ENCODE measurements around the gene NLRP10. TPM values are rescaled to one million over a fixed set of nuclear protein-coding genes. Genes with fewer than 3 reads are reported as not detected.

Gene NLRP10
- total RNA-seq, 1 experiment from 2014 or later: 0.36 TPM

DNA sequence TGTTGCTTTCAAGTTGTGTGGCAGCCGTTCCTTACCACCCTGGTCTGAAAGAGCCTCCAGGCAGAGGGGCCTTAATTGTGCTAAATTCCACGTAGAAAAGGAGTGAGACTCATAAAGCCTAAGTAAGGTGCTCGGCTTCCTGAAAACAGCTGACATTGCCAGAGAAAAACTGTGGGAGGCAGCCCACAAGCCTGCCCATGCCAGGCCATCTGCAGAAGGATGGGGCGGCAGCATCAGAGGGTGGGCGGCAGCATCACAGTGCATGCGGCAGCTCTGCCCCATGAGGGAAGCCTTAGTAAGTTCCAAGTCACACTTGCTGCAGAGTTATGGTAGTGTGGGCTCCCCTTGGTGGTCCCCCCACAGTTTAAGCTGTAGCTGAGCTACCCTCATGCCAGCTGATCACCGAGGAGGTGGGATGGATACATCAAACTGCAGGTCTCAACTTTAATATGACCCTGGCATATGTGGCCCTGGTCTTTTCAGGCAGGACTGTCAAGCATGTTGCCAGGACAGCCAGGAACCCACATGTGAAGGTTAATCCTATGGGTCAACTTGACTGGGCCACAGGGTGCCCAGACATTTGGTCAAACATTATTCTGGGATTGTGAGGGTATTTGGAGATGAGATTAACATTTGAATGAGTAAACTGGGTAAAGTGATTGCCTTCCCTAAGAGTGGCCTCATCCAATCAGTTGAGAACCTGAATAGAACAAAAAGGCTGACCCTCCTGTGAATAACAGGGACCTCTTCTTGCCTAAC, 18.8 kb upstream of the NLRP10 start:
- no peak for DNase-seq

DNA sequence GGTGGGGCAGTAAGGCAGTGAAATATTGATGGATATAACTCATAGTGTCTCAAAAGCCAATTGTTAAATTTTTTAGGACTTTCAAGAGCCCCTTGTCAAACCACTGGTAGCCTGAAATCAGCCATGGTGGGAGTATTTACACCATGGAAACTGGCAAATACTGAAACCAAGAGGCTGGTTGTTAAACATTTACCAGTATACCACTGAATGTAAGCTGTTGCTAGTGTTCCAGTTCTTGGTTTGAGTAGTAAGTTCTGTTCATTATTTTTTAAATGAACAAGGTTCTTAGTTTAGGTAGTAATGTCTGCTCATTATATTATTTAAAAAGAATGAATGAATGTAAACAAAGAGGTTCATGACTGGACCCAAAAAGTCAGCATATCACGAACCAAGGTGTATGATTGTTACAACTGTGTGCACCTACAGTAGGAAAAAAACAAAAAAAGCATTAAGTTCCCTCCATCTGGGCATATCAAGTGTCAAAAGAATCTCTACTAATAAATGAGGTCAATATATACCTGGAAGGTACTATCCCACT, 17.4 kb upstream of the NLRP10 start:
- no peak for DNase-seq
- Histone ChIP-seq H3K36me3 (no peaks in the 10 kb centered on the region; the same call in 1 of the 2 replicates), H3K4me3 (no peak overlapping the region), H3K9me3 (no peaks in the 10 kb centered on the region), H3K27me3 (no peaks in the 10 kb centered on the region)

More for the DNA sequence above, 18.8 kb upstream of the NLRP10 start:
- Histone ChIP-seq H3K27me3 (no peaks in the 10 kb centered on the region), H3K9me3 (no peaks in the 10 kb centered on the region), H3K36me3 (peaks cover 13% of the 10 kb centered on the region), H3K4me3 (no peak overlapping the region)

DNA sequence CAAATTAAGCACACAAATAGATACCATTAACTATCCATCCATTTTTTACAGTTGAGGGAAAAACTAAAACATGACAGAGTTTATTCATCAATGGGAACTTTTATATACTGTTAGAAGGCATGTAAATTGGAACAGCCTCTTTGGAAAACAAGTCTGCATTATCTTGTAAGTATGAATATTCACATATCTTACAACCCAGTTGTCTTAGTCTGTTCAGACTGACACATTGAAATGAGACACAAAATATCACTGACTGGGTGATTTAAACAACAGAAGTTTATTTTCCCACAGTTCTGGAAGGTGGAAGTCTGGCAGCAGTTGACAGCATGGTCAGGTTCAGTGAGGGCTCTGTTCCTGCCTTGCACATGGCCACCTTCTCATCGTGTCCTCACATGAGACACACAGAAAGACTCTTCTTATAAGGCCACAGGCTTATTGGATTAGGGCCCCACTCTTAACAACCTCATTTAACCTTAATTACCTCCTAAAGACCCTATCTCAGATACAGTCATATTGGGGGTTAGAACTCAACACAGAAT, 16.4 kb upstream of the NLRP10 start:
- H3K9me3 ChIP-seq: no peaks in the 10 kb centered on the region
- H3K4me3 ChIP-seq: no peak overlapping the region
- H3K27me3 ChIP-seq: no peaks in the 10 kb centered on the region
- H3K36me3 ChIP-seq: no peaks in the 10 kb centered on the region
- no peak for DNase-seq

DNA sequence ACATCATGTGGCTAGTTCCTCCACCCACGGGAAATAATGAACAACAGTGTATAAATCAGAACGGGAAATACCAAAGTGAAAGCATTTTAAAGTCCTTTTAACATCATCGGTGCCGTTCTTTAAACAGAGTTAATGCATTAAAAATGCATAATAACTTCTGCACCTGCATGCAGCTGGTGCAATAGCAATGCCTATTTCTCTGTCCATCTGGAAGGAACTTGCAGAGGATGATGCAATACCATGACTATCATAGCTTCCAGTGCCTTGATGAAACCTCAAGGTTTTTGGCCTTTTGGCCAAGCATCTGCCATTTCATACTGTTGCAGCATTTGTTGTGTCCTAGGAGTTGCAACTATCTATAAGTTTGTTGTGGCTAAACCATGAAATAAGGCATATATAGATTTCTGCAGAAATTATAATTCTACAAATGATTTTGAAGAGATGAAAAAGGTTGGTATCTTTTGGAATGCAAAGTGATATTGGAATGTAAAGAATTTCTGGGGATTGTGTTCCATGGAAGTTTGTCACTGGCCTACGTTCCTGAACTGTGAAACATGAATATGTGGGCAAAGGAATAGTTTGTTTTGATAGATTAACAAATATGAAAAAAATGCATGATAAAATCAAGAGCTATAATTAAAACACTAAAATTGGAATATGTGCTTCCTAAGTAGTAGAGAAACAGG, 12.1 kb upstream of the NLRP10 start:
- no peaks in the 10 kb centered on the region for H3K27me3 ChIP-seq
- DNase-seq: peak; percentile 50
- H3K4me3 ChIP-seq: 0 out of 2 replicates have a peak overlapping the region, but pooled peaks have one; percentile 5
- no peaks in the 10 kb centered on the region for H3K36me3 ChIP-seq
- no peaks in the 10 kb centered on the region for H3K9me3 ChIP-seq

- H3K4me3 ChIP-seq: no peak overlapping the region
- no peaks in the 10 kb centered on the region for H3K36me3 ChIP-seq
- DNase-seq: no peak
- no peaks in the 10 kb centered on the region for H3K9me3 ChIP-seq
- no peaks in the 10 kb centered on the region for H3K27me3 ChIP-seq
Measured at GRCh38 chr11:7974668-7975067, 9.4 kb upstream of the NLRP10 start.

- Histone ChIP-seq H3K4me3 (no peak overlapping the region), H3K27me3 (no peaks in the 10 kb centered on the region), H3K36me3 (no peaks in the 10 kb centered on the region), H3K9me3 (no peaks in the 10 kb centered on the region)
- no peak for DNase-seq
Measured at GRCh38 chr11:7973011-7973410, 7.8 kb upstream of the NLRP10 start.

- H3K27me3 ChIP-seq: no peaks in the 10 kb centered on the region
- no peak overlapping the region for H3K4me3 ChIP-seq
- no peak for DNase-seq
Measured at GRCh38 chr11:7971846-7972245, 6.6 kb upstream of the NLRP10 start.

DNA sequence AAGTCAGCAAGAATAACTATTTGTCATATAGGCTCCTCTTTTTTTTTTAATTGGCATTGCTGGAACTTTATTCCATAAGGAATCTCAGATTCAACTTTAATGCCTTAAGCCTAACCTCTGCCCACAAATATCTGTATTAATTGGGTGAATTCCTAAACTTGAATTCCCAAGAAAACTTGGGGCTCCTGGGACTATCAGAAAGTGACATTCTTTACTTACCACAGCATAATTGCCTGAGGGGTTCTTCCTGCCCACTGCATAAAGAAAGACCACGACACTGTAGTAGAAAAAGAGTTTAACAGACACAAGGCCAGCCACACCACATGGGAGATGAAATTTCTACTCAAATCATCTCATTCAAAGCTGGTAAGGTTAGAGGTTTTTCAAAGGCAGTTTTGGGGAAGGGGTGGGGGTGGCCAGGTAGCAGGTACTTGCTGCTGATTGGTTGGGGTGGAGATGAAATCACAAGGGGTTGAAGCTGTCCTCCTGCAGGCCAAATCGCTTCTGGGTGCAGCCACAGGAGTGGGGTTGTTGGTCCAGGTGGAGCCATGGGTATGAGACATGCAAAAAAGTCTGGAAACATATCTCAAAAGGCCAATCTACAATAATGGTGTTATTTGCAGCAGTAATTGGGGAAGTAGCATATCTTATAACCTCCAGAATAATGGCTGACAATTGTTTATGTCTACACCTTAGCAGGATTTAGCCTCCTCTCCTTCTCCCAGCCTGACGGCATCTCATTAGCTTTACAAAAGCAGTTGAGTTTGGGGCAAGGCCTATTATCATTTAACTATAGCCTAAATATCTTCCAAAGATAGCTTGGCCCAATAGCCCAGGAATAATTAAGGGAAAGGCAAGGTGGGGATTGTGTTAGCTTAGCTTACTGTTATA, 4.8 kb upstream of the NLRP10 start:
- Histone ChIP-seq H3K9me3 (no peaks in the 10 kb centered on the region), H3K4me3 (no peak overlapping the region), H3K27me3 (no peaks in the 10 kb centered on the region), H3K36me3 (no peaks in the 10 kb centered on the region)
- no peak for DNase-seq

More at GRCh38 chr11:7971846-7972245, 6.6 kb upstream of the NLRP10 start:
- H3K36me3 ChIP-seq: no peaks in the 10 kb centered on the region
- H3K9me3 ChIP-seq: no peaks in the 10 kb centered on the region

DNA sequence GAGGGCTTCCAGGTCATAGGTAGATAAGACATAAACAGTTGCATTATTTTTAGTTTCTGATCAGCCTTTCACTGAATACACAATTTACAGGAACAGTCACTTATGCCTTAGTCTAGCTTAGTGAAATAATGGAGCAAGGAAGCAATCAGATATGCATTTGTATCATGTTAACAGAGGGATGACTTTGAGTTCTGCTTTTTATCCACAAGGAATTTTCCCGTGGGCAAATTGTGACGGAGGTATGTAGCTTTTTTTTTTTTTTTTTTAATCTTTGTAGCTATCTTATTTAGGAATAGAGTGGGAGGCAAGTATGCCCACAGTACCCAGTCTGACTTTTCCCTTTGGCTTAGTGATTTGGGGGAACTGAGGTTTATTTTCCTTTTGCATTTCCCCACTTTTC, 3.4 kb upstream of the NLRP10 start:
- Histone ChIP-seq H3K9me3 (no peaks in the 10 kb centered on the region), H3K4me3 (no peak overlapping the region), H3K36me3 (no peaks in the 10 kb centered on the region), H3K27me3 (no peaks in the 10 kb centered on the region)
- no peak for DNase-seq

GRCh38 chr11:7967826-7968225, 2.6 kb upstream of the NLRP10 start:
- H3K4me3 ChIP-seq: no peak overlapping the region
- H3K36me3 ChIP-seq: no peaks in the 10 kb centered on the region
- H3K27me3 ChIP-seq: no peaks in the 10 kb centered on the region
- no peaks in the 10 kb centered on the region for H3K9me3 ChIP-seq
- DNase-seq: no peak

- Histone ChIP-seq H3K4me3 (no peak overlapping the region), H3K9me3 (no peaks in the 10 kb centered on the region), H3K36me3 (no peaks in the 10 kb centered on the region), H3K27me3 (no peaks in the 10 kb centered on the region)
- DNase-seq: no peak
Measured at GRCh38 chr11:7967097-7967496, 1.9 kb upstream of the NLRP10 start.

DNA sequence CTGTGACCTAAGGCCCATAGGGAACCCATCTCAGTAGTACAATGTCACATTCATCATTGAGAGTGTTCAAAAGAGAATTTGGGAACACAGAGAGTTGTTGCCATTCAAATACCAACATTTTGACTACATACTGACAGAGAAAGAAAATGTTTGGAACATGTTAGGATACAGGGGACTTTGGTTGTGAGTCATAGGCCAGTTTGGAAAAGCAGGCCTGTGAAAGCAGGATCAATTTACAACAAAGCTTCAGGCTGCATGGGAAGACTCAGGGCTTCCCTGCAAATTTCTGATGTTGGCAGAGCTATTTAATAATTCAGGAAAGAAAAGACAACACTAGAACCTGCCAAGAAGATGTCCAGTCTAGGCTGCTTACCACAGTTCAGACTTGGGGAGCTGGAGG, 374 bp downstream of the NLRP10 start:
- H3K36me3 ChIP-seq: no peaks in the 10 kb centered on the region
- H3K9me3 ChIP-seq: no peaks in the 10 kb centered on the region
- no peaks in the 10 kb centered on the region for H3K27me3 ChIP-seq
- H3K4me3 ChIP-seq: no peak overlapping the region
- DNase-seq: peak; percentile 47

- no peaks in the 10 kb centered on the region for H3K36me3 ChIP-seq
- H3K4me3 ChIP-seq: no peak overlapping the region
- DNase-seq: no peak
- H3K9me3 ChIP-seq: no peaks in the 10 kb centered on the region
- H3K27me3 ChIP-seq: no peaks in the 10 kb centered on the region
Measured at GRCh38 chr11:7964261-7964660, 986 bp downstream of the NLRP10 start.

DNA sequence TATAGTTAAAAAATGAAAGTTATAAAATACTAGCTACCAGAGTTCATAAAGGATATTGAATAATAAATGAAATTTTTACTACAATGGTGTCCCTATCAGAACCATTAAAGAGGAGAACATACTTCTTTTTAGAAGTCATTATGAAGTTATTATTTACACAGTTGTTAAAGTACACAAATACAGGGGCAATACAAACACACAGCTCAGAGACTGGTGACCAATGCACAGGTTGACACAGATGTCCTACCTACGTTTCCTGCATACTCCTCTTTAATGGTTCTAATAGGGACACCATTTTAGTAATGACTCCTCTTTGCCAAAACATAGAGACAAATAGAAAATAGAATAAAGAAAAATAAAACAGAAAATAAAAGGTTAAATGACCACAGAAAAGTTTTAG, 10.1 kb downstream of the NLRP10 start:
- H3K27me3 ChIP-seq: no peaks in the 10 kb centered on the region
- H3K4me3 ChIP-seq: no peak overlapping the region
- H3K36me3 ChIP-seq: no peaks in the 10 kb centered on the region
- no peak for DNase-seq
- H3K9me3 ChIP-seq: 0 out of 2 replicates have a peak, but pooled peaks cover 3% of the 10 kb centered on the region

DNA sequence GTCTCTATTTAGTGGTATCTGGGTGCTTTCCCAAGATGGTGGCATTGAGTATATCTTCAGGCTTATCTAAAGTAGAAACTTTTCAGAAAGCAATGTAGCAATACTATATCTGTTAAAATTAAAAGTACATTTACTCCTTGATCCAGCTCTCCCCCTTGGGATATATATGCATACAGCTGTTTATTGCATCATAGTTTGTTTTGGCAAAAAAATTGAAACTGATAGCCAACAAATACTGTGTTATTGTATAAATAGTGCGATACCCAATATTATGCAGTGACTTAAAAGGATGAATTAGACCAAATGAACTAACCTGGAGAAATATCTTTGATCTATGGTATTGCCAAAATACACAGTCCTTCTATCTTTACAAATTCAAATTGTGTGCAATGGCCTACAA, 15.3 kb downstream of the NLRP10 start:
- no peak for DNase-seq
- no peak overlapping the region for H3K4me3 ChIP-seq

GRCh38 chr11:7944123-7944522, 21.1 kb downstream of the NLRP10 start:
- Histone ChIP-seq H3K9me3 (peaks cover 5% of the 10 kb centered on the region), H3K27me3 (no peaks in the 10 kb centered on the region), H3K4me3 (no peak overlapping the region), H3K36me3 (no peaks in the 10 kb centered on the region)
- DNase-seq: no peak

More for the DNA sequence above, 15.3 kb downstream of the NLRP10 start:
- Histone ChIP-seq H3K9me3 (0 out of 2 replicates have a peak, but pooled peaks cover 2% of the 10 kb centered on the region), H3K36me3 (no peaks in the 10 kb centered on the region), H3K27me3 (no peaks in the 10 kb centered on the region)
